ENCODE data around the gene BATF3. TPM values are rescaled to one million over a fixed set of nuclear protein-coding genes. Genes with fewer than 3 reads are reported as not detected.

Gene BATF3
- total RNA-seq, 1 experiment from 2014 or later: 3.9 TPM

DNA sequence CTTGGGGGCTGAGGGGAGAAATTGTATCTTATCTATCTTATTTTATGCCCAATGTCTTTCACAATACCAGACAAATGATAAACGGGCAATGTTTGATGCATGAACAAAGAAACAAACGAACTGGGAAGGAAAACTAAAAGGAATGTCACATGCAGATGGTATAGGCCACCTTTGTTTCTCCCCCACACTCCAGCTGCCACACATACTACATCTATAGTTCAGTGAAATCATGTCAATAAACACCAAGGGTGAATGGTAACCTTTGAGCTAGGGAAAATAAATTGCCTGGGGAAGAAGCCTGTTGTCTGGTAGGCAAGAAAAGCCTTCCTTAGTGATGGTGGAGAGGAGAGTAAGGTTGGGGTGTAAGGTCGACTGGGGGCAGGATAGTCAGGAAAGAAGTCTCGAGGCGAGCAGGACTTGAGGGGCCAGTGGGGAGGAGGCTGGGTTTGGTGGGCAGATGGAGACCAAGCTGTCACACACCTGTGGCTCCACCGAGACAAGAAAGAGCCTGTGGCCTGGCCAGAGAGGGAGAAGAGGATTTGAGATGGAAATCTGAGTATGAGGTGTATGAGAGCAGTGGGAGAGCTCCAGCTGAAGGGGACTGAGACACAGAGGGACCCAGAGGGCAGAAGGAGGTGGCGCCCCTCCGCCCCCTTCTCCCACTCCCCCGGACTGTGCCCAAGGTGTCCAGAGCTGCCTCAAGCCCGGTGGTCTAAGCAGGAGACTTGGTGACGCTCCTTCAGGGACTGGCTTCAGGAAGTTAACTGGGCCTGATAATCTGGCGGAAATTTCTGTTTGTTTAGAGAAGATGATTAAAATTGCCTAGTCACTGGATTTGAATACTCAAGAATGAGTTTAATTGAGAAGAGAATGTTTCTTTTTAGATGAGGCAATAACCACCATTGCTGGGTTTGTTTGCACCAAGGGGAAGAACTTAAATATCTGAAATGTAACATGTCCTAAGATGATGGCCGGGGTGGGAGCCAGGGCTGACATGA is 53.8 kb downstream of the BATF3 start (continued):
- TF ChIP-seq, protein P1, sequence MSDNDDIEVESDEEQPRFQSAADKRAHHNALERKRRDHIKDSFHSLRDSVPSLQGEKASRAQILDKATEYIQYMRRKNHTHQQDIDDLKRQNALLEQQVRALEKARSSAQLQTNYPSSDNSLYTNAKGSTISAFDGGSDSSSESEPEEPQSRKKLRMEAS (CRISPR knock-in tag; IDR thresholded peaks at IDR 0.05): no peak
- TF ChIP-seq HMGA2 (CRISPR knock-in tag; IDR thresholded peaks at IDR 0.05) (no peak), ATF1 (CRISPR knock-in tag; IDR thresholded peaks at IDR 0.05) (no peak)
- TF ChIP-seq, protein P2, sequence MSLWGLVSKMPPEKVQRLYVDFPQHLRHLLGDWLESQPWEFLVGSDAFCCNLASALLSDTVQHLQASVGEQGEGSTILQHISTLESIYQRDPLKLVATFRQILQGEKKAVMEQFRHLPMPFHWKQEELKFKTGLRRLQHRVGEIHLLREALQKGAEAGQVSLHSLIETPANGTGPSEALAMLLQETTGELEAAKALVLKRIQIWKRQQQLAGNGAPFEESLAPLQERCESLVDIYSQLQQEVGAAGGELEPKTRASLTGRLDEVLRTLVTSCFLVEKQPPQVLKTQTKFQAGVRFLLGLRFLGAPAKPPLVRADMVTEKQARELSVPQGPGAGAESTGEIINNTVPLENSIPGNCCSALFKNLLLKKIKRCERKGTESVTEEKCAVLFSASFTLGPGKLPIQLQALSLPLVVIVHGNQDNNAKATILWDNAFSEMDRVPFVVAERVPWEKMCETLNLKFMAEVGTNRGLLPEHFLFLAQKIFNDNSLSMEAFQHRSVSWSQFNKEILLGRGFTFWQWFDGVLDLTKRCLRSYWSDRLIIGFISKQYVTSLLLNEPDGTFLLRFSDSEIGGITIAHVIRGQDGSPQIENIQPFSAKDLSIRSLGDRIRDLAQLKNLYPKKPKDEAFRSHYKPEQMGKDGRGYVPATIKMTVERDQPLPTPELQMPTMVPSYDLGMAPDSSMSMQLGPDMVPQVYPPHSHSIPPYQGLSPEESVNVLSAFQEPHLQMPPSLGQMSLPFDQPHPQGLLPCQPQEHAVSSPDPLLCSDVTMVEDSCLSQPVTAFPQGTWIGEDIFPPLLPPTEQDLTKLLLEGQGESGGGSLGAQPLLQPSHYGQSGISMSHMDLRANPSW (CRISPR knock-in tag; conservative IDR thresholded peaks at IDR 0.05; ENCODE audit: low read depth): no peak
- TF ChIP-seq, protein P3, sequence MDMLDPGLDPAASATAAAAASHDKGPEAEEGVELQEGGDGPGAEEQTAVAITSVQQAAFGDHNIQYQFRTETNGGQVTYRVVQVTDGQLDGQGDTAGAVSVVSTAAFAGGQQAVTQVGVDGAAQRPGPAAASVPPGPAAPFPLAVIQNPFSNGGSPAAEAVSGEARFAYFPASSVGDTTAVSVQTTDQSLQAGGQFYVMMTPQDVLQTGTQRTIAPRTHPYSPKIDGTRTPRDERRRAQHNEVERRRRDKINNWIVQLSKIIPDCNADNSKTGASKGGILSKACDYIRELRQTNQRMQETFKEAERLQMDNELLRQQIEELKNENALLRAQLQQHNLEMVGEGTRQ (CRISPR knock-in tag; IDR thresholded peaks at IDR 0.05): no peak

DNA sequence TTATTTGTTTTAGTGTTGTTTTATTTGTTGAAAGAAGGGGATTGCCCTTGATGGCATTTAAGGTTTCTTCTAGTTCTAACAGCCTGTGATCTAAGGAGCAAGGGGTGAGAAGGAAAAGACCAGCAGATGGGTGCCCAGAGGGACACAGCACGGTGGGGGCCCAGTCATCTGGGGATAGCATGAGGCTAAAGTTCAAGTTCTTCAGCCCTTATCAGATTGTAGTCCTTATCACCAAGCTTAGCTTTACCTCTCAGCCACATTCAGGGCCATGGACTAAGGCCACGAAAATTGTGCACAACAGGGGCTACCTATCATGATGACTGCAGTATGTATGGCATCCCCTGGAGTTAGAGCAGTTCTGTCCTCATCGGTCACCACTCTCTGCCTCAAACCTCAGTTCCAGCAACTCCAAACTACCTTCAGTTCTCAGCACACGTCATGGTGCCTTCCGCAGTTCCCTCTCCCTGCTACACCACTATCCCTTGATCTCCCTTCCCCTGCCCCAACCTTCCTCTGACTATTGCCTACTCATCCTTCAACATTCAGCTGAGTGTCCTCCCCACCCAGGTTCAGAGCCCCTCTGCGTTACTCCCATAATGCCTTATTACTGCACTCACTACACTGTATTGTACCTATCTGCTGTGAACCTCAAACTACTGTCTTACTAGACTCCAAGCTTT is 54.6 kb downstream of the BATF3 start:
- no peaks in the 10 kb centered on the region for H3K4me1 Mint-ChIP-seq
- no peaks in the 10 kb centered on the region for H3K36me3 Mint-ChIP-seq
- CTCF ChIA-PET: interaction anchor here (1.4 kb wide), 1 partner anchor 168 kb away, joined by 3 read pairs; no protein-coding TSS in a partner anchor
- H3K27ac Mint-ChIP-seq: no peak overlapping the region
- TF ChIP-seq ZBTB21 (CRISPR knock-in tag; IDR thresholded peaks at IDR 0.05; ENCODE audit: borderline replicate concordance) (no peak), GRHL2 (CRISPR knock-in tag; IDR thresholded peaks at IDR 0.05; ENCODE audit: insufficient replicate concordance, severe bottlenecking) (no peak), TEAD1 (CRISPR knock-in tag; IDR thresholded peaks at IDR 0.05) (no peak), MYBL2 (CRISPR knock-in tag; IDR thresholded peaks at IDR 0.05) (no peak), ZNF423 (CRISPR knock-in tag; IDR thresholded peaks at IDR 0.05) (no peak), NFATC4 (CRISPR knock-in tag; IDR thresholded peaks at IDR 0.05) (no peak)
- TF ChIP-seq, protein P4, sequence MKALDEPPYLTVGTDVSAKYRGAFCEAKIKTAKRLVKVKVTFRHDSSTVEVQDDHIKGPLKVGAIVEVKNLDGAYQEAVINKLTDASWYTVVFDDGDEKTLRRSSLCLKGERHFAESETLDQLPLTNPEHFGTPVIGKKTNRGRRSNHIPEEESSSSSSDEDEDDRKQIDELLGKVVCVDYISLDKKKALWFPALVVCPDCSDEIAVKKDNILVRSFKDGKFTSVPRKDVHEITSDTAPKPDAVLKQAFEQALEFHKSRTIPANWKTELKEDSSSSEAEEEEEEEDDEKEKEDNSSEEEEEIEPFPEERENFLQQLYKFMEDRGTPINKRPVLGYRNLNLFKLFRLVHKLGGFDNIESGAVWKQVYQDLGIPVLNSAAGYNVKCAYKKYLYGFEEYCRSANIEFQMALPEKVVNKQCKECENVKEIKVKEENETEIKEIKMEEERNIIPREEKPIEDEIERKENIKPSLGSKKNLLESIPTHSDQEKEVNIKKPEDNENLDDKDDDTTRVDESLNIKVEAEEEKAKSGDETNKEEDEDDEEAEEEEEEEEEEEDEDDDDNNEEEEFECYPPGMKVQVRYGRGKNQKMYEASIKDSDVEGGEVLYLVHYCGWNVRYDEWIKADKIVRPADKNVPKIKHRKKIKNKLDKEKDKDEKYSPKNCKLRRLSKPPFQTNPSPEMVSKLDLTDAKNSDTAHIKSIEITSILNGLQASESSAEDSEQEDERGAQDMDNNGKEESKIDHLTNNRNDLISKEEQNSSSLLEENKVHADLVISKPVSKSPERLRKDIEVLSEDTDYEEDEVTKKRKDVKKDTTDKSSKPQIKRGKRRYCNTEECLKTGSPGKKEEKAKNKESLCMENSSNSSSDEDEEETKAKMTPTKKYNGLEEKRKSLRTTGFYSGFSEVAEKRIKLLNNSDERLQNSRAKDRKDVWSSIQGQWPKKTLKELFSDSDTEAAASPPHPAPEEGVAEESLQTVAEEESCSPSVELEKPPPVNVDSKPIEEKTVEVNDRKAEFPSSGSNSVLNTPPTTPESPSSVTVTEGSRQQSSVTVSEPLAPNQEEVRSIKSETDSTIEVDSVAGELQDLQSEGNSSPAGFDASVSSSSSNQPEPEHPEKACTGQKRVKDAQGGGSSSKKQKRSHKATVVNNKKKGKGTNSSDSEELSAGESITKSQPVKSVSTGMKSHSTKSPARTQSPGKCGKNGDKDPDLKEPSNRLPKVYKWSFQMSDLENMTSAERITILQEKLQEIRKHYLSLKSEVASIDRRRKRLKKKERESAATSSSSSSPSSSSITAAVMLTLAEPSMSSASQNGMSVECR (CRISPR knock-in tag; IDR thresholded peaks at IDR 0.05; ENCODE audit: borderline replicate concordance): no peak
- DNase-seq (ENCODE audit: low spot score) (no peak), ATAC-seq (no peak)
- H3K4me3 Mint-ChIP-seq: no peak overlapping the region
- H3K27me3 Mint-ChIP-seq (ENCODE audit: low read depth): no peaks in the 10 kb centered on the region
- H3K9me3 Mint-ChIP-seq: peaks cover 7% of the 10 kb centered on the region; the same call in 1 of the 2 replicates
- POLR2A ChIA-PET: no interaction called here

DNA sequence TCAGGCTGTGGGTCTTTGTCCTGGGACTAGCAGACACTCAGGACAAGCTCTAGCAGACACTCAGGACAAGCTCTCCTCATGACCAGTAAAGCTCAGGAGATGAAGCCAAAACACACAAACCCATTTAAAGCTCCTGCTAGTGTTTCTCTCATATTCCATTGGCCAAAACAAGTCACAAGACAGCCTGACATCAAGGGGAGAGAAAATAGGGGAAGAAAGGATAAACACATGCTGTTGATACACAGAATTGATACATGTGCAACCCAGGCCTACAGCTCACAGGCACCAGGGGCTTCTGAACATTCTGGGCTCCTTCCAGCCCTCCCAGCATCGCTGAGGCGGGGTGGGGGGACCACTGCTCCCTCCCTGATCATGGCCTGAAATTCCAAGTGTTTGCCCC is 55.8 kb downstream of the BATF3 start:
- H3K27me3 Mint-ChIP-seq (ENCODE audit: low read depth): peaks cover 3% of the 10 kb centered on the region; the same call in 1 of the 2 replicates
- peaks cover 2% of the 10 kb centered on the region; the same call in 1 of the 2 replicates for H3K4me1 Mint-ChIP-seq
- CTCF ChIA-PET: interaction anchor here (1.3 to 1.4 kb wide), 2 partner anchors 21 to 167 kb away, joined by 3 to 7 read pairs; no protein-coding TSS in a partner anchor
- ATAC-seq: no peak
- H3K9me3 Mint-ChIP-seq: peaks cover 7% of the 10 kb centered on the region; the same call in 1 of the 2 replicates
- no peak overlapping the region for H3K27ac Mint-ChIP-seq
- no peak for DNase-seq (ENCODE audit: low spot score)
- no peaks in the 10 kb centered on the region for H3K36me3 Mint-ChIP-seq
- POLR2A ChIA-PET: no interaction called here
- no peak overlapping the region for H3K4me3 Mint-ChIP-seq
- TF ChIP-seq NR2C2 (CRISPR knock-in tag; IDR thresholded peaks at IDR 0.05) (no peak), TP53 (CRISPR knock-in tag; IDR thresholded peaks at IDR 0.05) (no peak), PRRX2 (CRISPR knock-in tag; IDR thresholded peaks at IDR 0.05) (no peak), NFE2L1 (CRISPR knock-in tag; IDR thresholded peaks at IDR 0.05) (no peak)
- TF ChIP-seq, protein P5, sequence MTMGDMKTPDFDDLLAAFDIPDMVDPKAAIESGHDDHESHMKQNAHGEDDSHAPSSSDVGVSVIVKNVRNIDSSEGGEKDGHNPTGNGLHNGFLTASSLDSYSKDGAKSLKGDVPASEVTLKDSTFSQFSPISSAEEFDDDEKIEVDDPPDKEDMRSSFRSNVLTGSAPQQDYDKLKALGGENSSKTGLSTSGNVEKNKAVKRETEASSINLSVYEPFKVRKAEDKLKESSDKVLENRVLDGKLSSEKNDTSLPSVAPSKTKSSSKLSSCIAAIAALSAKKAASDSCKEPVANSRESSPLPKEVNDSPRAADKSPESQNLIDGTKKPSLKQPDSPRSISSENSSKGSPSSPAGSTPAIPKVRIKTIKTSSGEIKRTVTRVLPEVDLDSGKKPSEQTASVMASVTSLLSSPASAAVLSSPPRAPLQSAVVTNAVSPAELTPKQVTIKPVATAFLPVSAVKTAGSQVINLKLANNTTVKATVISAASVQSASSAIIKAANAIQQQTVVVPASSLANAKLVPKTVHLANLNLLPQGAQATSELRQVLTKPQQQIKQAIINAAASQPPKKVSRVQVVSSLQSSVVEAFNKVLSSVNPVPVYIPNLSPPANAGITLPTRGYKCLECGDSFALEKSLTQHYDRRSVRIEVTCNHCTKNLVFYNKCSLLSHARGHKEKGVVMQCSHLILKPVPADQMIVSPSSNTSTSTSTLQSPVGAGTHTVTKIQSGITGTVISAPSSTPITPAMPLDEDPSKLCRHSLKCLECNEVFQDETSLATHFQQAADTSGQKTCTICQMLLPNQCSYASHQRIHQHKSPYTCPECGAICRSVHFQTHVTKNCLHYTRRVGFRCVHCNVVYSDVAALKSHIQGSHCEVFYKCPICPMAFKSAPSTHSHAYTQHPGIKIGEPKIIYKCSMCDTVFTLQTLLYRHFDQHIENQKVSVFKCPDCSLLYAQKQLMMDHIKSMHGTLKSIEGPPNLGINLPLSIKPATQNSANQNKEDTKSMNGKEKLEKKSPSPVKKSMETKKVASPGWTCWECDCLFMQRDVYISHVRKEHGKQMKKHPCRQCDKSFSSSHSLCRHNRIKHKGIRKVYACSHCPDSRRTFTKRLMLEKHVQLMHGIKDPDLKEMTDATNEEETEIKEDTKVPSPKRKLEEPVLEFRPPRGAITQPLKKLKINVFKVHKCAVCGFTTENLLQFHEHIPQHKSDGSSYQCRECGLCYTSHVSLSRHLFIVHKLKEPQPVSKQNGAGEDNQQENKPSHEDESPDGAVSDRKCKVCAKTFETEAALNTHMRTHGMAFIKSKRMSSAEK (CRISPR knock-in tag; IDR thresholded peaks at IDR 0.05; ENCODE audit: borderline replicate concordance): no peak
- TF ChIP-seq, protein P3 (CRISPR knock-in tag; IDR thresholded peaks at IDR 0.05): no peak
